Fibroblast of pulmonary artery (primary cell): ENCODE measurements around the gene MAMDC2.
"Not testable (repeated sequence)": the region's sequence is repeated elsewhere in the genome, so short reads cannot be mapped to it uniquely, and the experiment has no call there.

ENCODE experiments used
- DNase-seq: peaks from one replicate; pipeline ENCODE4 v3.0.0-alpha.2; 2010; ENCODE audit warnings: low read depth
- H3K4me3 ChIP-seq: replicated peaks from 2 replicates; pipeline ENCODE4 v1.5.1; 2011; ENCODE audit warnings: low read depth, mild to moderate bottlenecking, control low read depth, low read length, moderate library complexity
- CTCF ChIP-seq: IDR thresholded peaks from 2 replicates; pipeline ENCODE4 v1.5.1; 2011; ENCODE audit warnings: mild to moderate bottlenecking, control low read depth, low read length, inconsistent platforms; ENCODE audit errors: missing control alignments

The MAMDC2 gene

GRCh38 chr9:70228118-70228517 lies 184.5 kb downstream of the MAMDC2 start:
- H3K4me3 ChIP-seq: no peak overlapping the region
- no peak for DNase-seq
- no peak for TF ChIP-seq CTCF

DNA sequence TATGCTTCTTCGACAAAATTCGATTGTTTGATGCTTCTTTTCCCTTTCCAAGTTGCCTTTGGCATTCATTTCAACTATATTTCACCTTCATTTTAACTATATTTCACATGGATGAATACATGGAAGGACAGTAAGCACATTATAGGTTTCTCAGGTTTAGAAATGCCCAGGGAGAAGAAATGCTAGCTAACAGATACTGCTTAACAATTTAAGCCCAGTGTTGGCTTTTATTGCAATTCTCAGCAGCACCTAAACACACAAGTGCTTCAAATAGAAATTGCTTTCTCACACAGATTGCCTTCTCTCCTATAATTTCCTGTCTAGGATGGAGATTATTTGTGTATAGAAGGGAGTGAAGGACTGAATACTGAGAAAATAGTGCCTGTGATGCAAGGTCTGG lies 185.0 kb downstream of the MAMDC2 start:
- TF ChIP-seq CTCF: no peak
- H3K4me3 ChIP-seq: no peak overlapping the region
- DNase-seq: no peak

DNA sequence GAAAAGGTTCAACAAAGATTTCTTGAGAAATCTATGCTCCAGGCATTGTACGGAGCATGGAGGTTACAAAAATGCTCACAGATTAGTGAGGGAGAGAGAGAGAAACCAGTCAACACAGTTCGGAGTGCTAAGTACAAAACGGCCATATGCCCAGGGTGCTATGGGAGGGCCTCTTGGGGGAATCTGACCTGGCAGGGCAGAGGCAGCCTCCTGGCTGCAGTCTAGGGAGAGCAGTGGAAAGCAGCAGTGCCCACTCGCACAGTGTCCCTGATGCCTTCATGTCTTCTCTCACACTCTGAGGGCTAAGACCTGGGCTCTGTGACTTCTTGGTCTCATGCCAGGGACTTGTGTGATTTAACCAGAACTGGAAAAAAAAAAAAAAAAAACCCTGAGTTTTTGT lies 185.4 kb downstream of the MAMDC2 start:
- no peak for DNase-seq
- no peak overlapping the region for H3K4me3 ChIP-seq
- no peak for TF ChIP-seq CTCF

GRCh38 chr9:70229579-70229978 lies 185.9 kb downstream of the MAMDC2 start:
- TF ChIP-seq CTCF: peak; percentile 42
- peak; percentile 64 for DNase-seq
- H3K4me3 ChIP-seq: no peak overlapping the region

- no peak for DNase-seq
- no peak for TF ChIP-seq CTCF
- H3K4me3 ChIP-seq: no peak overlapping the region
Observed at GRCh38 chr9:70232476-70232875, 188.8 kb downstream of the MAMDC2 start.

- DNase-seq, H3K4me3 ChIP-seq: not testable (repeated sequence)
Observed at GRCh38 chr9:70234208-70234607, 190.6 kb downstream of the MAMDC2 start.

DNA sequence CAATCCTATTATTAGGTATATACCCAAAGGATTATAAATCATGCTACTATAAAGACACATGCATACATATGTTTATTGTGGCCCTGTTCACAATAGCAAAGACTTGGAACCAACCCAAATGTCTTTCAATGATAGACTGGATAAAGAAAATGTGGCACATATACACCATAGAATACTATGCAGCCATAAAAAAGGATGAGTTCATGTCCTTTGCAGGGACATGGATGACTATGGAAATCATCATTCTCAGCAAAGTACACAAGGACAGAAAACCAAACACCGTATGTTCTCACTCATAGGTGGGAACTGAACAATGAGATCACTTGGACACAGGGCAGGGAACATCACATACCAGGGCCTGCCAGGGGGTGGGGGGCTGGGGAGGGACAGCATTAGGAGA lies 202.3 kb downstream of the MAMDC2 start:
- DNase-seq, H3K4me3 ChIP-seq: not testable (repeated sequence)

- no peak for DNase-seq
- no peak for TF ChIP-seq CTCF
- H3K4me3 ChIP-seq: no peak overlapping the region
Observed at GRCh38 chr9:70250221-70250620, 206.6 kb downstream of the MAMDC2 start.
